NCI-H1930 (cell line): ENCODE measurements around the gene PRTFDC1.
"Not testable (repeated sequence)": the region's sequence is repeated elsewhere in the genome, so short reads cannot be mapped to it uniquely, and the experiment has no call there.

Source experiments
- DNase-seq, 2 experiments: peaks; one replicate each; lab custom pipeline; 2025; lab: John Stamatoyannopoulos, UW

The PRTFDC1 gene

DNA sequence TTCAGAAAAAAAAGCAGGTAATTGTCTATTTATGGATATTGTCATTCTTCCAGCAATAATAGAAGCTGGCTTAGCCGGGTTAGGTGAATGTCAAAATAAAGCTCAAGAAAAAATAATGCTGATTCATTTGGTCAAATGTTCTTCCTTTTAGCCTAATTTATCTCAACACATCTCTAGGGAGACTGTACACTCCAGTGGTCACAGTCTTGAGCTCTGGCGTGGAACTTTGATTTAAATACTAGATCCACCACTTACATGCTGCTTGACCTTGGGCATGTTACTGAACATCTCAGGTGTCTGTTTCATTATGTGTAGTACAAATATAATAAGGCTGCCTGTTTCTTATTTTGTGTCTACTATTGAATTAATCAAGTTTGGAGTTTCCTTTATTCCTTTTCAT lies 22.0 kb downstream of the PRTFDC1 start:
- no peak for DNase-seq

- DNase-seq, result no peak
These were observed 22.5 kb downstream of the PRTFDC1 start for GRCh38 chr10:24929904-24930303.

GRCh38 chr10:24929056-24929544 lies 23.3 kb downstream of the PRTFDC1 start:
- DNase-seq, result no peak

GRCh38 chr10:24928163-24928562 lies 24.2 kb downstream of the PRTFDC1 start:
- no peak for DNase-seq

DNA sequence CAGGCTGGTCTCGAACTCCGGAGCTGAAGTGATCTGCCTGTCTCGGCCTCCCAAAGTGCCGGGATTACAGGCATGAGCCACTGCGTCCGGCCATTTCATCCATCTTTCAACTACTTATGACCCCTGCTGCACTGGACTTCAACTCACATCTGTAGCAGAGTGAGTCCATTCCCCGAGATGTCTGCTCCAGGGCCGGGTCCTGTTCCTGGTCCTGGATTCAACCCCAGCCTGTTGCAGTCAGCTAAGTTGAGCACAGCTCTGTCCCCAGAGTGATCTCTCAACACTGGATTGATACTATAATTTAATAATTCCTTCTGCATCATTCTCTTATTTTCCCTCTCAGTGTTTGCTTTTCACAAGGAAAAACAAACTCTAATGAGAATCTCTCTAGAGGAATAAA lies 25.8 kb downstream of the PRTFDC1 start:
- no peak for DNase-seq

DNA sequence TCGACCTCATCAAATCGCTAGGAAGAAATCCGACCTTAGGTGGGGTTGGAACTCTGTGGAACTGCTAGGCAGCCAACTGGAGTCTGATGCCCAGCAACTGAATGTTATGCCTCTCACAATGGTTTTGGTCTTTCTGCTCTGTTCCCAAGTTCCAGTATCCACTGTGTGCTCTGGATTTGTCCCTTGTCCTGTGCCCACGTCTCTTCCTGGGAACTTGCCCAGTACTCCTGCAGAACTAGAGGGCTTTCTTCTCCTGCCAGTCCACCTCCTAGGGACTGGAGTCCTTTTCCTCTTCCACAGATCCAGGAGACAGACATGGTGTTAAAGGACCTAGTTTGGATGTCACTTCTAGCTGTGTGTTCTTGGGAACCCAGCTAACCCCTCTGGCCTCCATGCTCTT lies 26.6 kb downstream of the PRTFDC1 start:
- DNase-seq, result no peak

GRCh38 chr10:24924483-24924882 lies 27.9 kb downstream of the PRTFDC1 start:
- not testable (repeated sequence) for DNase-seq

DNA sequence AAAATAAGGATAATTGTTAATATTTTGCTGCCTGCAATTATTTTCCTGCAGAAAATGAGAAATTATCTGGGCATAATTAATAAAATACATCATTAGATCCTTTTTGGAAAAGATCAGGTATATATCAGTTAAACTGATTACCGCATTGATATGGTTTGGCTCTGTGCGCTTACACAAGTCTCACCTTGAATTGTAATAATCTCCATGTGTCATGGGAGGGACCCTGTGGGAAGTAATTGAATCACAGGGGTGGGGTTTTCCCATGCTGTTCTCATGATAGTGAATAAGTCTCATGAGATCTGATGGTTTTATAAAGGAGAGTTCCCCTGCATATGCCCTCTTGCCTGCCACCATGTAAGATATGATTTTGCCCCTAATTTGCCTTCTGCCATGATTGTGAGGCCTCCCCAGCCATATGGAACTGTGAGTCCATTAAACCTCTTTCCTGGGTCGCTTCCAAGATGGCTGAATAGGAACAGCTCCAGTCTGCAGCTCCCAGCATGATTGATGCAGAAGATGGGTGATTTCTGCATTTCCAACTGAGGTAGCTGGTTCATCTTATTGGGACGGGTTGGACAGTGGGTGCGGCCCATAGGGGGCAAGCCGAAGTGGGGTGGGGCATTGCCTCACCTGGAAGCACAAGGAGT lies 30.1 kb downstream of the PRTFDC1 start:
- DNase-seq, result not testable (repeated sequence)

GRCh38 chr10:24920907-24921881 lies 31.2 kb downstream of the PRTFDC1 start:
- DNase-seq, result no peak

DNA sequence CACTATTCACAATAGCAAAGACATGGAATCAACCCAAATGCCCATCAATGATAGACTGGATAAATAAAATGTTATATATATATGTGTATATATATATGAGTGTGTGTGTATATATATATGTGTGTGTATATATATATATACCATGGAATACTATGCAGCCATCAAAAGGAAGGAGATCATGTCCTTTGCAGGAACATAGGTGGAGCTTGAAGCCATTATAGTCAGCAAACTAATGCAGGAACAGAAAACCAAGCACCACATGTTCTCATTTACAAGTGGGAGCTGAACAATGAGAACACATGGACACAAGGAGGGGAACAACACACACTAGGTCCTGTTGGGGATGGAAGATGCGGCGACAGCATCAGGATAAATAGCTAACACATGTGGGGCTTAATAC lies 32.2 kb downstream of the PRTFDC1 start:
- not testable (repeated sequence) for DNase-seq

- DNase-seq, result not testable (repeated sequence)
These were observed 32.8 kb downstream of the PRTFDC1 start for GRCh38 chr10:24919629-24920028.

- DNase-seq, result no peak
These were observed 34.4 kb downstream of the PRTFDC1 start for GRCh38 chr10:24917979-24918378.

GRCh38 chr10:24917493-24917892 lies 34.9 kb downstream of the PRTFDC1 start:
- no peak for DNase-seq

DNA sequence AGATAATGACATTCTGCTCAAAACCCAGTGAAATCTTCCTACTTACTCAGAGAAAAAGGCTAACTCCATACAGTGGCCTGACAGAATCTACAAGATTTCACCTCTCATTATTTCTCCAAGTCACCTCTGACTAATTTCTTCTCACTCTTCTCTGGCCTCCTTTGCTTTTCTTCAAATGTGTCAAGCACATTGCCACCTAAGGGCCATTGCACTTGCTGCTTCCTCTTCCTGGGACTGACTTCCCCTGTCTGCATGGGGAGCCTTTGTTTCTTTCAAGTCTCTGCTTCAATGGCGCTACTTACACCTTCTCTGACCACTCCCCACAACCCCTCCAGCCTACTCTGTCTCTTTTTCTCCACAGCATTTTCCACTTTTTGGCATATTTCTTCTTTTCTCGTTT lies 36.0 kb downstream of the PRTFDC1 start:
- no peak for DNase-seq

DNA sequence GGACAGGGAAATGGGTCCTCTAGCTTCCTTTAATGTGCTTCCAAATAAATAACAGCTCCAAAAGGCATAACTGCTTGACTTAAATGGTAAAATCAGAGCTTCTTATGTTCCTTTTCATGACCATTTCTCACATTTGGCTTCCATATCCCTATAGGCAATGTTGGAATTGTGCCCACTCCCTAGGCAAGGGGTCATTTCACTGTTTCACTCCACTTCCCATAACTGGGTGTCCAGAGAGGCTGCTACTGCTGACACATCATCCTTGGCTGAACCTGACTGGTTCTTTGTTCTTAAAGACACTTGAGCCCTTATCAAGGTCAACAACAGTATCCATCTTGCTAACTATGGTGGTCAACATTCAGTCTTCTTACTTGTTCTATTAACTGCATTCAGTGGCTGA lies 37.1 kb downstream of the PRTFDC1 start:
- no peak for DNase-seq

GRCh38 chr10:24914148-24914547 lies 38.3 kb downstream of the PRTFDC1 start:
- DNase-seq, result no peak

GRCh38 chr10:24912215-24912614 lies 40.2 kb downstream of the PRTFDC1 start:
- no peak for DNase-seq

DNA sequence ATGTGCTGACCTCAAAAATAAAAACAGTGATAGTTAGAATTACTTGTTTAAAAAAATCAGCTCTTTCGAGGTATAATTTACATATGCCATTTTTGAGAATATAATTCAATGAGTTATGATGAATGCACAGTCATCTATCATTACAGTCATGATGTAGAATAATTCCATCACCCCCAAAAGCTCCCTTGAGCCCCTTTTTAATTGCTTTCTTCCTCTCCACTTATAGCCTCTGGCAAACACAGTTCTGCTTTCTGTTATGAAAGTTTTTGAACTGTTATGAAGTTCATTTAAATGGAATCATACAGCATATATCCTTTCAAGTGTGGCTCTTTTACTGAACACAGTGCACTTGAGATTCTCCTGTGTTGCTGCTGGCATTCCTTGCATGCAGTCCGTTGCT lies 41.4 kb downstream of the PRTFDC1 start:
- DNase-seq, result no peak

DNA sequence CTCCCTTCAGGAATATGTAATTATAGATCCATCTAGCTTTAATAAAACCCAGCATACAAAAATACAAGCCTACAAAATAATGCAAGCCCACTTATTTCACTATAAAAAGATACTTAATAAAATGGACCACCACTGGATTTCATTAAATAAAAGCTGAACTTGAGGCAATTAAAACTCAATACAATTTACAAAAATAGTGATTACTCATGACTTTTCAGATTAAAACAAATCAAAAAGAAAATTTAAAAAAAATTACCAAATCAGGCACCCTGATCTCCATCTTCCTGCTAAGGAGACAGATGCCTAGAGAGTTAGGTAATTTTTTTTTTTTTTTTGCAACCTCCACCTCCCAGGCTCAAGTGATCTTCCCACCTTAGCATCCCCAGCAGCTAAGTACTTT lies 41.8 kb downstream of the PRTFDC1 start:
- no peak for DNase-seq

DNA sequence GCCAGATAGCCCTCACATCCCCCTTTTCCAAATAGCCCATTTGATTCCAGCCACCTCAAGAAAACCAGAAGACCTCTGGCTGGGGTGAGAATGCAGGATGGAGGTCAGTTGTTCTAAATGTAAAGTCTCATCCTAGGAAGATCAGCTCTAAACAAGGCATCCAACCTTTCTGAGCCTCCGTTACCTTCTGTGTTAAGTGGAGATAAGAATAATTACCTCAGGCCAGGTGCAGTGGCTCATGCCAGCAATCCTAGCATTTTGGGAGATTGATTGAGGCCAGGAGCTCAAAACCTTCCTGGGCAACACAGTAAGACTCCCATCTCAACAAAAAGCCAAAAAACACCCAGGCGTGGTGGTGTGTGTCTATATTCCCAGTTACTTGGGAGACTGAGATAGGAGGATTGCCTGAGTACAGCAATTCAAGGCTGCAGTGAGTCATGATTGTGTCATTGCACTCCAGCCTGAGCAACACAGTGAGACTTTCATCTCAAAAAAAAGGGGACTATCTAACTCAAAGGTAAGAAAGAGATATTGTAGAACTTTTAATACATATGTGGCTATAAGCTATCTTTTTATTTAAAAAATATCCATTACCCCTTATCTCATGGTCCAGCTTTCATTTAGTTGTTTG lies 43.5 kb downstream of the PRTFDC1 start:
- DNase-seq, result no peak

DNA sequence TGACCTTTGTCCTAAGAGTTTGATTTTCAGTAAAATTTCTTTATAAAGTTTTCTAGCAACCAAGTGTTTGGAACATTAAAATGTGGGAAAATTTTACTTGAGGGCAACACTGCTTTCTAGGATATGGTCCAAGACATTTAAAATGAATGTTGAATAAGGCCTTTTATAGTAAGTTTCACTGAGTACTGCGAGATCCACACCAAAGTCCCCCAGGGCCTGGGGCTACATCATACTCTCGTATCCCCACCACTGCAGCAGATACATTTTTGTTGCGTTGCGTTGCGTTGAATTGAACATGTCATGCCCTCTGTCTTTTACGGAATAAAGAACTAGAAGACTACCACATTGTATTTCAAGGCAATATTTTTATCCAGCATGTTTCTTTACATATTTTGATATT lies 44.5 kb downstream of the PRTFDC1 start:
- DNase-seq, result no peak

GRCh38 chr10:24906372-24906771 lies 46.0 kb downstream of the PRTFDC1 start:
- DNase-seq, result no peak

GRCh38 chr10:24904824-24905223 lies 47.6 kb downstream of the PRTFDC1 start:
- DNase-seq, result no peak
